ENCODE results near the gene TRIM44.

DNA sequence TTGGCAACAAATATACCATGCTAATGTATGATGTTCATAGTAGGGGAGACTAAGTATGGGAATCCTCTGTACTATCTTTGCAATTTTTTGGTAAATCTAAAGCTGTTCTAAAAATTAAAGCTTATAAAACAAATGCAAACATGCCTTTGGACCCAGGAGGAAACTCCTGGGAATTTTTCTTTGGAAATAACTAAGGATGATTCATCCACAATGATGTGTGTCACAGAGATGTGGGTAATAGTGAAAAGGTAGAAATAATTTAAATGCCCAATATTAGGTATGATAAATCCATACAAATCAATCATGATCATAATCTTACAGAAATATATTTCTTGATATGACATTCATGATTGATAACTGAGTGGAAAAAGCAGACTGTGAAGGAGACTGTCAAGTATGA lies 135.8 kb downstream of the TRIM44 start:
- TF ChIP-seq, protein P1, sequence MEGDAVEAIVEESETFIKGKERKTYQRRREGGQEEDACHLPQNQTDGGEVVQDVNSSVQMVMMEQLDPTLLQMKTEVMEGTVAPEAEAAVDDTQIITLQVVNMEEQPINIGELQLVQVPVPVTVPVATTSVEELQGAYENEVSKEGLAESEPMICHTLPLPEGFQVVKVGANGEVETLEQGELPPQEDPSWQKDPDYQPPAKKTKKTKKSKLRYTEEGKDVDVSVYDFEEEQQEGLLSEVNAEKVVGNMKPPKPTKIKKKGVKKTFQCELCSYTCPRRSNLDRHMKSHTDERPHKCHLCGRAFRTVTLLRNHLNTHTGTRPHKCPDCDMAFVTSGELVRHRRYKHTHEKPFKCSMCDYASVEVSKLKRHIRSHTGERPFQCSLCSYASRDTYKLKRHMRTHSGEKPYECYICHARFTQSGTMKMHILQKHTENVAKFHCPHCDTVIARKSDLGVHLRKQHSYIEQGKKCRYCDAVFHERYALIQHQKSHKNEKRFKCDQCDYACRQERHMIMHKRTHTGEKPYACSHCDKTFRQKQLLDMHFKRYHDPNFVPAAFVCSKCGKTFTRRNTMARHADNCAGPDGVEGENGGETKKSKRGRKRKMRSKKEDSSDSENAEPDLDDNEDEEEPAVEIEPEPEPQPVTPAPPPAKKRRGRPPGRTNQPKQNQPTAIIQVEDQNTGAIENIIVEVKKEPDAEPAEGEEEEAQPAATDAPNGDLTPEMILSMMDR (IDR thresholded peaks at IDR 0.05) = no peak
- TF ChIP-seq POLR2A (IDR thresholded peaks at IDR 0.05) = no peak

Measured in right lobe of liver (tissue), 4 donors.